T-cell (primary cell): ENCODE data around the gene SLC29A3. TPM values are rescaled to one million over a fixed set of nuclear protein-coding genes. Genes with fewer than 3 reads are reported as not detected.

Experiments
- ATAC-seq, 4 experiments: fragments of 200-7000 bp in 3 of 4; fragments of 150-1000 bp in 1 of 4; cut with Tn5 transposase; replicated peaks in 1 of 4; 1 replicate in 3 of 4; 2 replicates in 1 of 4; pipeline ENCODE4 v1.10.0; 2021; ENCODE audit warnings: moderate library complexity in 3 of 4, mild to moderate bottlenecking in 2 of 4, moderate number of reproducible peaks in 1 of 4
- CTCF ChIA-PET, 2 donors: fragments of 300-600 bp; sonication (Branson Sonifier 250); formaldehyde crosslinking; loops; one replicate each; lab custom pipeline; 2022; ENCODE audit warnings: antibody characterized with exemption in 2 of 2; lab: Charles Lee
- POLR2A ChIA-PET, 2 donors: fragments of 300-600 bp; sonication (Branson Sonifier 250); formaldehyde crosslinking; loops; one replicate each; lab custom pipeline; 2022; ENCODE audit warnings: antibody characterized with exemption in 2 of 2; lab: Charles Lee
- DNase-seq, 35 experiments: peaks; one replicate each; pipeline versions ENCODE4 v3.0.0 to v3.0.0-alpha.2; 2013 to 2023
- H3K27ac ChIP-seq: one replicate; pipeline ENCODE4 v1.5.1; 2013; ENCODE audit warnings: low read length
- H3K27me3 ChIP-seq, 2 experiments: replicated peaks in 1 of 2; 1 replicate in 1 of 2; 2 replicates in 1 of 2; pipeline versions ENCODE4 v1.6.1 to v1.7.0; 2013; ENCODE audit warnings: low read length in 1 of 2, mixed read lengths in 1 of 2; ENCODE audit not compliant: control insufficient read depth in 2 of 2, insufficient read depth in 2 of 2; ENCODE audit errors: extremely low read depth in 1 of 2
- H3K36me3 ChIP-seq, 2 donors: 1 replicate in 1 of 2; 2 replicates in 1 of 2; pipeline versions ENCODE4 v1.6.1 to v1.7.0; 2013; ENCODE audit warnings: low read length in 1 of 2; ENCODE audit not compliant: control insufficient read depth in 2 of 2, insufficient read depth in 1 of 2; ENCODE audit errors: extremely low read depth in 1 of 2
- H3K4me1 ChIP-seq, 2 experiments: 1 replicate in 1 of 2; 2 replicates in 1 of 2; pipeline versions ENCODE4 v1.6.1 to v1.7.0; 2013; ENCODE audit warnings: low read length in 2 of 2, mixed read lengths in 1 of 2; ENCODE audit not compliant: insufficient read depth in 2 of 2, control insufficient read depth in 1 of 2; ENCODE audit errors: extremely low read depth in 1 of 2
- H3K4me3 ChIP-seq, 2 donors: 1 replicate in 1 of 2; 2 replicates in 1 of 2; pipeline versions ENCODE4 v1.5.1 to v1.7.0; 2013; ENCODE audit warnings: mild to moderate bottlenecking in 2 of 2, low read length in 1 of 2, moderate library complexity in 1 of 2; ENCODE audit not compliant: control insufficient read depth in 1 of 2; ENCODE audit errors: extremely low read depth in 1 of 2
- H3K9me3 ChIP-seq: 2 replicates; pipeline ENCODE4 v1.7.0; 2013
- H3K27ac Mint-ChIP-seq, 2 donors: one replicate each; pipeline ENCODE4 v1.8.0; 2020 to 2021; ENCODE audit warnings: mild to moderate bottlenecking in 2 of 2, mixed read lengths in 2 of 2
- H3K27me3 Mint-ChIP-seq, 2 donors: one replicate each; pipeline ENCODE4 v1.8.0; 2021 to 2022; ENCODE audit warnings: mixed read lengths in 2 of 2
- H3K36me3 Mint-ChIP-seq: one replicate; pipeline ENCODE4 v1.8.0; 2021; ENCODE audit warnings: mixed read lengths
- H3K4me1 Mint-ChIP-seq, 3 donors: one replicate each; pipeline ENCODE4 v1.8.0; 2020 to 2022; ENCODE audit warnings: mixed read lengths in 3 of 3, mild to moderate bottlenecking in 1 of 3
- H3K4me3 Mint-ChIP-seq, 3 donors: one replicate each; pipeline ENCODE4 v1.8.0; 2020 to 2022; ENCODE audit warnings: mild to moderate bottlenecking in 3 of 3, mixed read lengths in 3 of 3, moderate library complexity in 3 of 3
- H3K9me3 Mint-ChIP-seq, 3 donors: one replicate each; pipeline ENCODE4 v1.8.0; 2020 to 2022; ENCODE audit warnings: mixed read lengths in 3 of 3
- WGBS: methylation state at CpG from one replicate; pipeline ENCODE4 v1.1.5; 2013; ENCODE audit warnings: missing lambda C conversion rate; ENCODE audit not compliant: insufficient coverage; 5-methylcytosine and 5-hydroxymethylcytosine counted together
- total RNA-seq, 35 experiments: library from RNA in 6 of 35; stranded (reverse) in 6 of 35; fragments of 120-200 nt in 1 of 35; gene quantifications; one replicate each; pipeline versions ENCODE4 v1.2.1 to v1.2.4 and lab custom pipeline; 2013 to 2026

Gene SLC29A3
- total RNA-seq, 5 donors from 2014 or later (not counting 1 experiment from before 2014, with no cell fraction given), result 3.3 to 8.8 (median 6.5) TPM

- H3K9me3 Mint-ChIP-seq, result no peaks in the 10 kb centered on the region
- no peaks in the 10 kb centered on the region for H3K9me3 ChIP-seq
- ChIA-PET POLR2A (interaction anchor here in 1 of 2 donors (0.6 kb wide), 1 partner anchor 314 kb away, joined by 3 read pairs; no protein-coding TSS in a partner anchor), CTCF (interaction anchor here in 1 of 2 donors (0.6 kb wide), 1 partner anchor 369 kb away, joined by 4 read pairs; no protein-coding TSS in a partner anchor)
- H3K27ac Mint-ChIP-seq, result no peak overlapping the region
- H3K27ac ChIP-seq, result no peak overlapping the region
- H3K4me3 Mint-ChIP-seq, result no peak overlapping the region
- WGBS, result 82% methylated on average over 11 of the region's 19 CpGs
- DNase-seq (no peak), ATAC-seq (no peak)
- H3K27me3 ChIP-seq, result peaks cover 0 to 3% of the 10 kb centered on the region in 2 experiments
- peaks cover 0 to 4% (median 0%) of the 10 kb centered on the region in 3 donors for H3K4me1 Mint-ChIP-seq
- no peak overlapping the region for H3K4me3 ChIP-seq
- H3K36me3 Mint-ChIP-seq, result no peaks in the 10 kb centered on the region
- peaks cover 0 to 1% of the 10 kb centered on the region in 2 donors for H3K27me3 Mint-ChIP-seq
- peaks cover 0 to 3% of the 10 kb centered on the region in 2 experiments for H3K4me1 ChIP-seq
- H3K36me3 ChIP-seq, result no peaks in the 10 kb centered on the region
Observed at GRCh38 chr10:71278691-71279588, 40.1 kb upstream of the SLC29A3 start.

- Histone ChIP-seq H3K4me1 (peaks cover 0 to 3% of the 10 kb centered on the region in 2 experiments), H3K36me3 (no peaks in the 10 kb centered on the region), H3K27ac (no peak overlapping the region), H3K4me3 (no peak overlapping the region), H3K27me3 (peaks cover 0 to 3% of the 10 kb centered on the region in 2 experiments), H3K9me3 (no peaks in the 10 kb centered on the region)
- H3K4me1 Mint-ChIP-seq, result peaks cover 0 to 4% (median 0%) of the 10 kb centered on the region in 3 donors
- POLR2A ChIA-PET, result no interaction called here
- H3K27ac Mint-ChIP-seq, result no peak overlapping the region
- H3K4me3 Mint-ChIP-seq, result no peak overlapping the region
- DNase-seq (no peak), ATAC-seq (no peak)
- H3K9me3 Mint-ChIP-seq, result no peaks in the 10 kb centered on the region
- peaks cover 0 to 1% of the 10 kb centered on the region in 2 donors for H3K27me3 Mint-ChIP-seq
- no peaks in the 10 kb centered on the region for H3K36me3 Mint-ChIP-seq
- WGBS, result 73% methylated on average over 19 of the region's 22 CpGs
- CTCF ChIA-PET, result no interaction called here
Observed at GRCh38 chr10:71279590-71280170, 39.4 kb upstream of the SLC29A3 start.

- Mint-ChIP-seq H3K27me3 (peaks cover 0 to 1% of the 10 kb centered on the region in 2 donors), H3K36me3 (no peaks in the 10 kb centered on the region), H3K27ac (no peak overlapping the region), H3K9me3 (no peaks in the 10 kb centered on the region), H3K4me3 (no peak overlapping the region), H3K4me1 (peaks cover 0 to under 1% (median 0%) of the 10 kb centered on the region in 3 donors)
- Histone ChIP-seq H3K4me3 (no peak overlapping the region), H3K36me3 (no peaks in the 10 kb centered on the region), H3K27ac (no peak overlapping the region), H3K27me3 (peaks cover 0 to 6% of the 10 kb centered on the region in 2 experiments), H3K9me3 (no peaks in the 10 kb centered on the region), H3K4me1 (peaks cover 0 to under 1% of the 10 kb centered on the region in 2 experiments)
- 79% methylated on average over 2 of the region's 5 CpGs for WGBS
- DNase-seq (no peak), ATAC-seq (no peak)
- ChIA-PET POLR2A (no interaction called here), CTCF (interaction anchor here in 1 of 2 donors (0.8 kb wide), 1 partner anchor 10 kb away, joined by 3 read pairs; no protein-coding TSS in a partner anchor)
Observed at GRCh38 chr10:71280216-71280615, 38.8 kb upstream of the SLC29A3 start.

GRCh38 chr10:71280825-71281224 is 38.2 kb upstream of the SLC29A3 start:
- no peaks in the 10 kb centered on the region for H3K9me3 Mint-ChIP-seq
- peaks cover 0 to 1% of the 10 kb centered on the region in 2 donors for H3K27me3 Mint-ChIP-seq
- H3K27me3 ChIP-seq, result peaks cover 0 to 7% of the 10 kb centered on the region in 2 experiments
- no peaks in the 10 kb centered on the region for H3K4me1 ChIP-seq
- ChIA-PET POLR2A (interaction anchor here in 1 of 2 donors (0.6 kb wide), 1 partner anchor 1307 kb away, joined by 4 read pairs; no protein-coding TSS in a partner anchor), CTCF (interaction anchor here in 1 of 2 donors (0.8 kb wide), 1 partner anchor 11 kb away, joined by 3 read pairs; no protein-coding TSS in a partner anchor)
- H3K36me3 ChIP-seq, result no peaks in the 10 kb centered on the region
- no peaks in the 10 kb centered on the region for H3K4me1 Mint-ChIP-seq
- 29% methylated on average over 2 of the region's 3 CpGs for WGBS
- ATAC-seq, result no peak
- no peaks in the 10 kb centered on the region for H3K36me3 Mint-ChIP-seq
- H3K4me3 Mint-ChIP-seq, result no peak overlapping the region
- DNase-seq, result no peak
- H3K4me3 ChIP-seq, result no peak overlapping the region
- H3K9me3 ChIP-seq, result no peaks in the 10 kb centered on the region
- H3K27ac Mint-ChIP-seq, result no peak overlapping the region
- no peak overlapping the region for H3K27ac ChIP-seq

- H3K4me3 Mint-ChIP-seq, result no peak overlapping the region
- ATAC-seq (no peak), DNase-seq (no peak)
- ChIA-PET POLR2A (interaction anchor here in 1 of 2 donors (0.6 kb wide), 1 partner anchor 1308 kb away, joined by 4 read pairs; no protein-coding TSS in a partner anchor), CTCF (no interaction called here)
- H3K4me1 ChIP-seq, result no peaks in the 10 kb centered on the region
- H3K9me3 Mint-ChIP-seq, result no peaks in the 10 kb centered on the region
- peaks cover 0 to 7% of the 10 kb centered on the region in 2 experiments for H3K27me3 ChIP-seq
- no peak overlapping the region for H3K4me3 ChIP-seq
- no peaks in the 10 kb centered on the region for H3K36me3 Mint-ChIP-seq
- H3K27ac ChIP-seq, result no peak overlapping the region
- no peak overlapping the region for H3K27ac Mint-ChIP-seq
- WGBS, result 68% methylated on average over 7 of the region's 8 CpGs
- H3K9me3 ChIP-seq, result no peaks in the 10 kb centered on the region
- no peaks in the 10 kb centered on the region for H3K4me1 Mint-ChIP-seq
- peaks cover 0 to 1% of the 10 kb centered on the region in 2 donors for H3K27me3 Mint-ChIP-seq
- H3K36me3 ChIP-seq, result no peaks in the 10 kb centered on the region
Observed at GRCh38 chr10:71281646-71282322, 37.3 kb upstream of the SLC29A3 start.

GRCh38 chr10:71282323-71282680 is 36.8 kb upstream of the SLC29A3 start:
- peaks cover 0 to 1% of the 10 kb centered on the region in 2 donors for H3K27me3 Mint-ChIP-seq
- ChIA-PET CTCF (no interaction called here), POLR2A (no interaction called here)
- DNase-seq, result no peak
- H3K9me3 Mint-ChIP-seq, result no peaks in the 10 kb centered on the region
- H3K27ac Mint-ChIP-seq, result no peak overlapping the region
- Histone ChIP-seq H3K4me1 (no peaks in the 10 kb centered on the region), H3K4me3 (no peak overlapping the region), H3K36me3 (no peaks in the 10 kb centered on the region), H3K27ac (no peak overlapping the region), H3K27me3 (peaks cover 0 to 4% of the 10 kb centered on the region in 2 experiments), H3K9me3 (no peaks in the 10 kb centered on the region)
- WGBS, result 88% methylated on average over 1 of the region's 2 CpGs
- H3K36me3 Mint-ChIP-seq, result no peaks in the 10 kb centered on the region
- no peaks in the 10 kb centered on the region for H3K4me1 Mint-ChIP-seq
- H3K4me3 Mint-ChIP-seq, result no peak overlapping the region
- no peak for ATAC-seq
